Measurements from ENCODE around the gene ZDHHC1.

The ZDHHC1 gene

DNA sequence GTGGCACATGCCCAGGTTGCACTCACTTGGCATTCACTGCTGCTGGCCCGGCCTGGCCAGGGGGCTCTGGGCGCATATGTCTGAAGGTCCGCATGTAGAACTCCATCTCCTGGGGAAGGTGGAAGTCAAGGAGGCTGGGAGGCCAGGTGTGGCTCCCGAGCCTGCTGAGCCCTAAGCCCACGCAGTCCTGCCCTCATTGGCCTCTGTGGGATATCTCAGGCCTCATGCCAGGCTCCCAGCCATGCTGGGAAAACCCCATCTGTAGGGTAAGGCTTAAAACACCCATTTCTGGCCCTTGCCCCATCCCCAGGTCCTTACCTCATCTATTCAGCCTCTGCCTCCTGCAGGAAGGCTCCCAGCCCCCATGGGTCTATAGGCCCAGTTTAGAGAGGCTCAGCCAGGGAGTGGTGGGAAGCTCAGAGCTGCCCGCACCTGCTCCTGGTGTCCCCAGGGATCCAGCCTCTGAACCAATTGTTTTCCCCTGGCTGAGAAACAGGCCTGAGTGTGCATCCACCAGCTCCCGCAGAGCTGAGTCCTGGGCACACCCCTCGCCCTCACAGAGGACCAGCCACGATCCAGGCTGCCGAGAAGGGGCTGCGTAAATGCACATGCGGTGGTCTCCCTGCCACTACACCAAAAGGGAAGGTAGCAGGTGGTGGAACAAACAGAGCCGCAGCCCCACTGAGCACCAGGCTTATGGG lies 20.7 kb downstream of the ZDHHC1 start:
- no peak overlapping the region for H2BK120ac ChIP-seq (ENCODE audit: insufficient read depth, low read length, poor library complexity)
- H3K4ac ChIP-seq (ENCODE audit: low read depth, low read length) = no peak overlapping the region
- H2AFZ ChIP-seq (ENCODE audit: insufficient read depth, low read length, poor library complexity) = no peak overlapping the region
- H4K12ac ChIP-seq (ENCODE audit: low read depth, low read length) = no peak overlapping the region
- peak overlapping the region; percentile 19 for H3K4me2 ChIP-seq (ENCODE audit: low read length)
- H2AK5ac ChIP-seq (ENCODE audit: low read length) = no peak overlapping the region
- H3K18ac ChIP-seq (ENCODE audit: low read length) = no peak overlapping the region
- no peak overlapping the region for H4K8ac ChIP-seq (ENCODE audit: low read depth, low read length)
- H4K91ac ChIP-seq (ENCODE audit: low read depth, low read length) = no peak overlapping the region
- no peak overlapping the region for H3K14ac ChIP-seq (ENCODE audit: low read length)
- H3K4me1 ChIP-seq (ENCODE audit: control insufficient read depth in 1 of 2, insufficient read depth in 2 of 2, low read length in 2 of 2) = peaks cover 17 to 19% of the 10 kb centered on the region in 2 experiments
- H3K79me1 ChIP-seq (ENCODE audit: low read length) = no peaks in the 10 kb centered on the region
- no peak for DNase-seq
- H3K79me2 ChIP-seq (ENCODE audit: control insufficient read depth, insufficient read depth, low read length, poor library complexity) = no peaks in the 10 kb centered on the region
- no peak overlapping the region for H3K27ac ChIP-seq (ENCODE audit: low read depth, low read length)
- no peaks in the 10 kb centered on the region for H3K36me3 ChIP-seq (ENCODE audit: control insufficient read depth in 1 of 2, insufficient read depth in 2 of 2, low read length in 2 of 2)
- H2BK12ac ChIP-seq (ENCODE audit: low read length) = no peak overlapping the region
- H3K9ac ChIP-seq (ENCODE audit: low read length) = no peak overlapping the region
- H3K27me3 ChIP-seq (ENCODE audit: insufficient read depth, low read length) = peaks cover 33% of the 10 kb centered on the region
- no peak overlapping the region for H3K4me3 ChIP-seq (ENCODE audit: low read depth, low read length)
- H2BK5ac ChIP-seq (ENCODE audit: low read depth, low read length, poor library complexity) = no peak overlapping the region
- H3K9me3 ChIP-seq (ENCODE audit: insufficient read depth, low read depth, low read length) = peaks cover 2% of the 10 kb centered on the region
- H3K23ac ChIP-seq (ENCODE audit: low read length) = no peak overlapping the region
- no CpG with 5 or more reads among the region's 13 CpGs for WGBS (ENCODE audit: extremely low coverage, insufficient coverage, insufficient read length)

GRCh38 chr16:67395105-67395457 lies 21.2 kb downstream of the ZDHHC1 start:
- H3K14ac ChIP-seq (ENCODE audit: low read length) = no peak overlapping the region
- peaks cover 2% of the 10 kb centered on the region for H3K9me3 ChIP-seq (ENCODE audit: insufficient read depth, low read depth, low read length)
- H3K27ac ChIP-seq (ENCODE audit: low read depth, low read length) = no peak overlapping the region
- H2BK5ac ChIP-seq (ENCODE audit: low read depth, low read length, poor library complexity) = no peak overlapping the region
- peaks cover 17 to 19% of the 10 kb centered on the region in 2 experiments for H3K4me1 ChIP-seq (ENCODE audit: control insufficient read depth in 1 of 2, insufficient read depth in 2 of 2, low read length in 2 of 2)
- no peak overlapping the region for H3K4me3 ChIP-seq (ENCODE audit: low read depth, low read length)
- H3K23ac ChIP-seq (ENCODE audit: low read length) = no peak overlapping the region
- H4K8ac ChIP-seq (ENCODE audit: low read depth, low read length) = no peak overlapping the region
- no peak overlapping the region for H3K4me2 ChIP-seq (ENCODE audit: low read length)
- no peak overlapping the region for H4K12ac ChIP-seq (ENCODE audit: low read depth, low read length)
- no peak overlapping the region for H3K4ac ChIP-seq (ENCODE audit: low read depth, low read length)
- no peak overlapping the region for H3K18ac ChIP-seq (ENCODE audit: low read length)
- H2BK12ac ChIP-seq (ENCODE audit: low read length) = no peak overlapping the region
- peaks cover 33% of the 10 kb centered on the region for H3K27me3 ChIP-seq (ENCODE audit: insufficient read depth, low read length)
- H3K79me2 ChIP-seq (ENCODE audit: control insufficient read depth, insufficient read depth, low read length, poor library complexity) = no peaks in the 10 kb centered on the region
- no peaks in the 10 kb centered on the region for H3K36me3 ChIP-seq (ENCODE audit: control insufficient read depth in 1 of 2, insufficient read depth in 2 of 2, low read length in 2 of 2)
- H4K91ac ChIP-seq (ENCODE audit: low read depth, low read length) = no peak overlapping the region
- no peak overlapping the region for H2AK5ac ChIP-seq (ENCODE audit: low read length)
- WGBS (ENCODE audit: extremely low coverage, insufficient coverage, insufficient read length) = no CpG with 5 or more reads among the region's 10 CpGs
- no peak overlapping the region for H3K9ac ChIP-seq (ENCODE audit: low read length)
- no peaks in the 10 kb centered on the region for H3K79me1 ChIP-seq (ENCODE audit: low read length)
- H2AFZ ChIP-seq (ENCODE audit: insufficient read depth, low read length, poor library complexity) = no peak overlapping the region
- no peak for DNase-seq
- no peak overlapping the region for H2BK120ac ChIP-seq (ENCODE audit: insufficient read depth, low read length, poor library complexity)

GRCh38 chr16:67394155-67395104 lies 21.8 kb downstream of the ZDHHC1 start:
- Histone ChIP-seq H2BK120ac (ENCODE audit: insufficient read depth, low read length, poor library complexity) (no peak overlapping the region), H3K4me1 (ENCODE audit: control insufficient read depth in 1 of 2, insufficient read depth in 2 of 2, low read length in 2 of 2) (peaks cover 17 to 19% of the 10 kb centered on the region in 2 experiments), H2BK12ac (ENCODE audit: low read length) (no peak overlapping the region), H3K79me2 (ENCODE audit: control insufficient read depth, insufficient read depth, low read length, poor library complexity) (no peaks in the 10 kb centered on the region), H2BK5ac (ENCODE audit: low read depth, low read length, poor library complexity) (no peak overlapping the region), H3K23ac (ENCODE audit: low read length) (no peak overlapping the region), H3K36me3 (ENCODE audit: control insufficient read depth in 1 of 2, insufficient read depth in 2 of 2, low read length in 2 of 2) (no peaks in the 10 kb centered on the region), H3K9ac (ENCODE audit: low read length) (no peak overlapping the region), H3K27ac (ENCODE audit: low read depth, low read length) (no peak overlapping the region), H3K4me3 (ENCODE audit: low read depth, low read length) (no peak overlapping the region), H3K4me2 (ENCODE audit: low read length) (peak overlapping the region; percentile 48), H4K8ac (ENCODE audit: low read depth, low read length) (no peak overlapping the region), H3K18ac (ENCODE audit: low read length) (no peak overlapping the region), H4K12ac (ENCODE audit: low read depth, low read length) (no peak overlapping the region), H3K4ac (ENCODE audit: low read depth, low read length) (no peak overlapping the region), H3K14ac (ENCODE audit: low read length) (no peak overlapping the region), H4K91ac (ENCODE audit: low read depth, low read length) (no peak overlapping the region), H3K9me3 (ENCODE audit: insufficient read depth, low read depth, low read length) (no peaks in the 10 kb centered on the region), H3K27me3 (ENCODE audit: insufficient read depth, low read length) (peaks cover 33% of the 10 kb centered on the region), H2AFZ (ENCODE audit: insufficient read depth, low read length, poor library complexity) (no peak overlapping the region), H3K79me1 (ENCODE audit: low read length) (no peaks in the 10 kb centered on the region), H2AK5ac (ENCODE audit: low read length) (no peak overlapping the region)
- no CpG with 5 or more reads among the region's 88 CpGs for WGBS (ENCODE audit: extremely low coverage, insufficient coverage, insufficient read length)
- no peak for DNase-seq

- Histone ChIP-seq H4K8ac (ENCODE audit: low read depth, low read length) (no peak overlapping the region), H3K27ac (ENCODE audit: low read depth, low read length) (no peak overlapping the region), H3K79me1 (ENCODE audit: low read length) (no peaks in the 10 kb centered on the region), H3K27me3 (ENCODE audit: insufficient read depth, low read length) (peaks cover 33% of the 10 kb centered on the region), H4K12ac (ENCODE audit: low read depth, low read length) (no peak overlapping the region), H3K4me1 (ENCODE audit: control insufficient read depth in 1 of 2, insufficient read depth in 2 of 2, low read length in 2 of 2) (peaks cover 17 to 19% of the 10 kb centered on the region in 2 experiments), H4K91ac (ENCODE audit: low read depth, low read length) (no peak overlapping the region), H2AK5ac (ENCODE audit: low read length) (no peak overlapping the region), H3K79me2 (ENCODE audit: control insufficient read depth, insufficient read depth, low read length, poor library complexity) (no peaks in the 10 kb centered on the region), H2BK12ac (ENCODE audit: low read length) (no peak overlapping the region), H3K36me3 (ENCODE audit: control insufficient read depth in 1 of 2, insufficient read depth in 2 of 2, low read length in 2 of 2) (no peaks in the 10 kb centered on the region), H3K14ac (ENCODE audit: low read length) (no peak overlapping the region), H2AFZ (ENCODE audit: insufficient read depth, low read length, poor library complexity) (no peak overlapping the region), H3K4ac (ENCODE audit: low read depth, low read length) (no peak overlapping the region), H2BK5ac (ENCODE audit: low read depth, low read length, poor library complexity) (no peak overlapping the region), H3K4me2 (ENCODE audit: low read length) (peak overlapping the region; percentile 47), H3K23ac (ENCODE audit: low read length) (no peak overlapping the region), H3K9ac (ENCODE audit: low read length) (no peak overlapping the region), H3K18ac (ENCODE audit: low read length) (no peak overlapping the region), H3K4me3 (ENCODE audit: low read depth, low read length) (no peak overlapping the region), H2BK120ac (ENCODE audit: insufficient read depth, low read length, poor library complexity) (no peak overlapping the region), H3K9me3 (ENCODE audit: insufficient read depth, low read depth, low read length) (no peaks in the 10 kb centered on the region)
- no peak for DNase-seq
- WGBS (ENCODE audit: extremely low coverage, insufficient coverage, insufficient read length) = no CpG with 5 or more reads among the region's 20 CpGs
Observed at GRCh38 chr16:67393788-67394154, 22.5 kb downstream of the ZDHHC1 start.
